GM19023 (cell line): ENCODE measurements around the gene ZNF143.

Experiments used
- ATAC-seq: cut with Tn5 transposase; IDR thresholded peaks from one replicate; pipeline ENCODE4 v1.9.1; 2021; ENCODE audit warnings: mild to moderate bottlenecking, moderate library complexity; ENCODE audit not compliant: unreplicated experiment

The ZNF143 gene

GRCh38 chr11:9573775-9574621 is 113.2 kb downstream of the ZNF143 start:
- ATAC-seq, result peak; percentile 10

- no peak for ATAC-seq
These were observed 113.9 kb downstream of the ZNF143 start for GRCh38 chr11:9574622-9575259.

- ATAC-seq, result no peak
These were observed 114.7 kb downstream of the ZNF143 start for GRCh38 chr11:9575260-9576240.

- no peak for ATAC-seq
These were observed 116.0 kb downstream of the ZNF143 start for GRCh38 chr11:9576701-9577381.

- no peak for ATAC-seq
These were observed 116.7 kb downstream of the ZNF143 start for GRCh38 chr11:9577556-9577955.
